ENCODE measurements around the gene REELD1.

REELD1 gene

GRCh38 chr4:146229406-146229805 is 15.1 kb downstream of the REELD1 start:
- no peak for DNase-seq

GRCh38 chr4:146232131-146232722 is 17.9 kb downstream of the REELD1 start:
- DNase-seq, result no peak

GRCh38 chr4:146235654-146236177 is 21.4 kb downstream of the REELD1 start:
- DNase-seq, result no peak

GRCh38 chr4:146236216-146236615 is 21.9 kb downstream of the REELD1 start:
- no peak for DNase-seq

GRCh38 chr4:146237092-146237491 is 22.8 kb downstream of the REELD1 start:
- DNase-seq, result no peak

- no peak for DNase-seq
Measured at GRCh38 chr4:146238107-146238506, 23.8 kb downstream of the REELD1 start.

GRCh38 chr4:146243141-146243882 is 29.0 kb downstream of the REELD1 start:
- no peak for DNase-seq

- DNase-seq, result no peak
Measured at GRCh38 chr4:146243883-146244277, 29.5 kb downstream of the REELD1 start.

- no peak for DNase-seq
Measured at GRCh38 chr4:146244496-146244895, 30.2 kb downstream of the REELD1 start.

- DNase-seq, result no peak
Measured at GRCh38 chr4:146245246-146245645, 30.9 kb downstream of the REELD1 start.

- DNase-seq, result no peak
Measured at GRCh38 chr4:146245850-146246249, 31.5 kb downstream of the REELD1 start.

GRCh38 chr4:146246381-146246780 is 32.0 kb downstream of the REELD1 start:
- no peak for DNase-seq

- no peak for DNase-seq
Measured at GRCh38 chr4:146247356-146247755, 33.0 kb downstream of the REELD1 start.

- DNase-seq, result no peak
Measured at GRCh38 chr4:146252969-146253611, 38.8 kb downstream of the REELD1 start.

GRCh38 chr4:146255463-146255862 is 41.1 kb downstream of the REELD1 start:
- DNase-seq, result no peak

GRCh38 chr4:146255874-146256273 is 41.5 kb downstream of the REELD1 start:
- no peak for DNase-seq

GRCh38 chr4:146256328-146256727 is 42.0 kb downstream of the REELD1 start:
- no peak for DNase-seq

- no peak for DNase-seq
Measured at GRCh38 chr4:146257511-146257910, 43.2 kb downstream of the REELD1 start.

GRCh38 chr4:146260521-146260920 is 46.2 kb downstream of the REELD1 start:
- DNase-seq, result no peak

- DNase-seq, result no peak
Measured at GRCh38 chr4:146261041-146261440, 46.7 kb downstream of the REELD1 start.

- DNase-seq, result no peak
Measured at GRCh38 chr4:146263793-146264192, 49.5 kb downstream of the REELD1 start.

GRCh38 chr4:146265950-146266490 is 51.7 kb downstream of the REELD1 start:
- DNase-seq, result no peak

GRCh38 chr4:146267826-146268225 is 53.5 kb downstream of the REELD1 start:
- DNase-seq, result no peak

- DNase-seq, result no peak
Measured at GRCh38 chr4:146269228-146269653, 54.9 kb downstream of the REELD1 start.

Measured in NCI-H524 treated with DMSO at 0.1 percent for 48 hours (cell line).